Measurements from ENCODE around the gene LCMT1.

- TF ChIP-seq TEAD3 (CRISPR knock-in tag; optimal IDR thresholded peaks at IDR 0.05; ENCODE audit: borderline replicate concordance) (no peak), GABPB1 (CRISPR knock-in tag; IDR thresholded peaks at IDR 0.05) (no peak), TMF1 (CRISPR knock-in tag; IDR thresholded peaks at IDR 0.05; ENCODE audit: low read depth) (no peak), RAD51 (IDR thresholded peaks at IDR 0.05; ENCODE audit: borderline replicate concordance) (no peak), ZNF407 (CRISPR knock-in tag; IDR thresholded peaks at IDR 0.05; ENCODE audit: not compliant biosample characterization) (no peak), UBTF (CRISPR knock-in tag; IDR thresholded peaks at IDR 0.05) (no peak), KAT8 (CRISPR knock-in tag; IDR thresholded peaks at IDR 0.05) (no peak), CTCF (CRISPR knock-in tag; IDR thresholded peaks at IDR 0.05) (no peak), POLR2AphosphoS5 (IDR thresholded peaks at IDR 0.05; ENCODE audit: low read depth, low read length) (no peak), PHF20 (CRISPR knock-in tag; IDR thresholded peaks at IDR 0.05) (no peak), TCF12 (IDR thresholded peaks at IDR 0.05) (no peak), TCF12 (CRISPR knock-in tag; IDR thresholded peaks at IDR 0.05) (no peak), ZNF780A (CRISPR knock-in tag; IDR thresholded peaks at IDR 0.05) (no peak)
- TF ChIP-seq, protein P1, sequence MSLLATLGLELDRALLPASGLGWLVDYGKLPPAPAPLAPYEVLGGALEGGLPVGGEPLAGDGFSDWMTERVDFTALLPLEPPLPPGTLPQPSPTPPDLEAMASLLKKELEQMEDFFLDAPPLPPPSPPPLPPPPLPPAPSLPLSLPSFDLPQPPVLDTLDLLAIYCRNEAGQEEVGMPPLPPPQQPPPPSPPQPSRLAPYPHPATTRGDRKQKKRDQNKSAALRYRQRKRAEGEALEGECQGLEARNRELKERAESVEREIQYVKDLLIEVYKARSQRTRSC (CRISPR knock-in tag; IDR thresholded peaks at IDR 0.05; ENCODE audit: low read depth) = no peak
These were observed 113.3 kb downstream of the LCMT1 start for GRCh38 chr16:25224731-25225319.
